ENCODE results near the gene DYNC1LI2. TPM values are rescaled to one million over a fixed set of nuclear protein-coding genes. Genes with fewer than 3 reads are reported as not detected.

Gene DYNC1LI2
- total RNA-seq, 4 donors from 2014 or later: 123 to 210 (median 165) TPM

GRCh38 chr16:66677179-66677578 lies 74.2 kb downstream of the DYNC1LI2 start:
- TF ChIP-seq CTCF (IDR thresholded peaks at IDR 0.05; ENCODE audit: low read depth): no peak

DNA sequence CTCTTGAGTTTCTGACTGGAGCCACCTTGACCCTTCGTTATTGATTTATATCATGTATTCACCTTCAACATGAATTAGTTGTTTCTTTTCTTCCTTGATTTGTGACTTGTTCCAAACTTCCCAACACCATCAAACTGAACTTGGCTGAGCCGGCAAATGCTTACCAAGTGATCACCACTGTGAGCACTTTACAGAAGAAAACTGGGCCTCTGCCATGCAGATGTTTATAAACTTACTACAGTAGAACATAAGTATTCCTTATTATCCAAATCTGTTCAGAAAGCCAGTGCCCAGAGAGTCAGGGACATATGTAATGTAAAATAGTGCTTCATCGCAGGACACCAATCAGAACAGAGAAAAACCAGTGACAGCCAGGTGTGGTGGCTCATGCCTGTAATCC lies 74.8 kb downstream of the DYNC1LI2 start:
- TF ChIP-seq CTCF (IDR thresholded peaks at IDR 0.05; ENCODE audit: low read depth): no peak

- no peak for TF ChIP-seq CTCF (IDR thresholded peaks at IDR 0.05; ENCODE audit: low read depth)
These were observed 77.7 kb downstream of the DYNC1LI2 start for GRCh38 chr16:66673691-66674090.

Other genes with a start within 250 kb of the DYNC1LI2 start
- gene TK2, start 201.5 kb downstream of the DYNC1LI2 start, total RNA-seq: 100 to 1,000 TPM in 2 of 4 donors, 10 to 100 TPM in 2; 63.6 to 118 (median 92.4) TPM
- gene CKLF, start 199.0 kb downstream of the DYNC1LI2 start, total RNA-seq: 10 to 100 TPM; 30.5 to 94.3 (median 42.2) TPM
- gene CMTM1, start 185.2 kb downstream of the DYNC1LI2 start, total RNA-seq: 1 to 10 TPM in 1 of 4 donors, under 1 TPM in 2, not detected in 1; 0.66 to 2.2 (median 0.82) TPM
- not detected for gene CMTM2, start 172.1 kb downstream of the DYNC1LI2 start, total RNA-seq
- 100 to 1,000 TPM in 1 of 4 donors, 10 to 100 TPM in 3; 27.5 to 101 (median 43.1) TPM for gene CMTM3, start 146.9 kb downstream of the DYNC1LI2 start, total RNA-seq
- 10 to 100 TPM; 12.1 to 16.0 (median 13.0) TPM for gene CMTM4, start 54.9 kb downstream of the DYNC1LI2 start, total RNA-seq
- gene TERB1, start 50.0 kb upstream of the DYNC1LI2 start, total RNA-seq: under 1 TPM in 2 of 4 donors, not detected in 2; 0.33 to 0.68 TPM
- gene NAE1, start 79.4 kb upstream of the DYNC1LI2 start, total RNA-seq: 10 to 100 TPM; 38.2 to 56.4 (median 46.4) TPM
- not detected for gene CA7, start 92.8 kb upstream of the DYNC1LI2 start, total RNA-seq
- gene PDP2, start 128.9 kb upstream of the DYNC1LI2 start, total RNA-seq: 10 to 100 TPM; 16.5 to 43.3 (median 31.1) TPM
- not detected for gene CDH16, start 167.3 kb upstream of the DYNC1LI2 start, total RNA-seq
- 10 to 100 TPM in 2 of 4 donors, 1 to 10 TPM in 2; 2.4 to 15.9 (median 9.8) TPM for gene RRAD, start 173.9 kb upstream of the DYNC1LI2 start, total RNA-seq
- 10 to 100 TPM; 59.2 to 67.0 (median 63.7) TPM for gene CIAO2B, start 182.8 kb upstream of the DYNC1LI2 start, total RNA-seq
- gene CES2, start 183.9 kb upstream of the DYNC1LI2 start, total RNA-seq: 10 to 100 TPM; 26.9 to 56.7 (median 35.1) TPM
- 1 to 10 TPM in 3 of 4 donors, under 1 TPM in 1; 0.16 to 3.1 (median 1.9) TPM for gene CES3, start 209.7 kb upstream of the DYNC1LI2 start, total RNA-seq
- 10 to 100 TPM in 1 of 4 donors, 1 to 10 TPM in 3; 5.4 to 25.2 (median 6.6) TPM for gene CES4A, start 237.0 kb upstream of the DYNC1LI2 start, total RNA-seq

All from subcutaneous adipose tissue (tissue), 4 donors.